CD4-positive, alpha-beta T cell treated with Interleukin-12 subunit alpha and Interleukin-12 subunit beta, for 1 hour (primary cell): ENCODE data around the gene SLC6A7.

ENCODE experiments used
- DNase-seq: peaks from one replicate; pipeline ENCODE4 v3.0.0-alpha.2; 2020

SLC6A7 gene

DNA sequence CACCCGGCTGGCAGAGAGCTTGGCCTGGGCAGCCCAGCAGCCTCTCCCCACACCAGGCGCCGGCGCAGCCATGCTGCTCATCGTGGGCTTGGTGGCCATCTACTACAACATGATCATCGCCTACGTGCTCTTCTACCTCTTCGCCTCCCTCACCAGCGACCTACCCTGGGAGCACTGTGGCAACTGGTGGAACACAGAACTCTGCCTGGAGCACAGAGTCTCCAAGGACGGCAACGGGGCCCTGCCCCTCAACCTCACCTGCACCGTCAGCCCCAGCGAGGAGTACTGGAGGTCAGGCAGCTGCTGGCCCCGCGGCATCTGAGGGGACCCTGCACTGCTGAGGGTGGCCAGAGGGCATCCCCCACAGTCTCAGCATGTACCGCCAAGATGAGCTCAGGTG, 7.1 kb downstream of the SLC6A7 start:
- no peak for DNase-seq

DNA sequence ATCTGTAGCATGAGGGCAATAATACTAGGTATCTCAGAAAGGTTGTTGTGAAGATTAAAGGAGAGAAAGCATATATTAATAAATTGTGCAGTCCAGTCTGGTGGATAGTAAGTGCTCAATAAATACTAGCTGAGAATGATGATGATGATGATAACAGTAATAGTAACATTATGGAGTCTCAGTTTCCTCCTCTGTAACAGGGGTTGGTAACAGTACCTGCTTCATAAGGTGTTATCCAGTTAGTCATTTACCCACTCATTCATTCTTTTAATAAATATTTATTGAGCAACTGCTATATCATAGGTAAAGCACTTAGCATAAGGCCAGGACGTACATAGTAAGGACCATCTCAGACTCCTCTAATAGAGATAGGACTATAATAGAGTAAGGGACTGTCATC, 7.6 kb downstream of the SLC6A7 start:
- no peak for DNase-seq

DNA sequence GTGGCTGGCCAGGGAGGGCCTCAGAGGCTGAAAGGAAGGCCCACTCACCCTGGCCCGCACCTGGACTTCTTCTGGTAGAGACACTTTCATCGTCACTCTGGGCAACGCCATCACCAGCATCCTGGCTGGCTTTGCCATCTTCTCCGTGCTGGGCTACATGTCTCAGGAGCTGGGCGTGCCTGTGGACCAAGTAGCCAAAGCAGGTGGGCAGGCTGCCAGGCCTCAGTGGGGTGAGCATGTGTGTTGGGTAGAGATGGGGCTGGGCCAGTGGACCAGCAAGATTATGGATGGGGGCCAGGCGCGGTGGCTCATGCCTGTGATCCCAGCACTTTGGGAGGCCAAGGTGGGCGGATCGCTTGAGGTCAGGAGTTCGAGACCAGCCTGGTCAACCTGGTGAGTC, 12.6 kb downstream of the SLC6A7 start:
- DNase-seq = no peak

- DNase-seq = no peak
These were observed 14.1 kb downstream of the SLC6A7 start for GRCh38 chr5:150203832-150204589.

DNA sequence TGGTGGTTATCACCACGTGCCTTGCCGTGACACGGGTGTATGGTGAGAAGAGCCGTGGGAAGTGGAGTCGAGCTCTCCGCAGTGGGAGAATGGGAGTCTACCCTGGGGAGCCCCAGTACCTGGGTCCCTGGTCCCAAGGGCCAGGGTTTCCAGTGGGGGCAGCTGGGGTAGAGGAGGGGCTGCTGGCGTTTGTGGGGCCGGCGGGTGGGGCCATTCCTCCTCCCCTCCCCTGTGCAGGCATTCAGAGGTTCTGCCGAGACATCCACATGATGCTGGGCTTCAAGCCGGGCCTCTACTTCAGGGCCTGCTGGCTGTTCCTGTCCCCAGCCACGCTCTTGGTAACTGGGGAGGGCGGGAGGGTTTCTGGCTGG, 14.7 kb downstream of the SLC6A7 start:
- DNase-seq = no peak

GRCh38 chr5:150206098-150206778, 16.4 kb downstream of the SLC6A7 start:
- DNase-seq = no peak

GRCh38 chr5:150206779-150207115, 16.9 kb downstream of the SLC6A7 start:
- no peak for DNase-seq

DNA sequence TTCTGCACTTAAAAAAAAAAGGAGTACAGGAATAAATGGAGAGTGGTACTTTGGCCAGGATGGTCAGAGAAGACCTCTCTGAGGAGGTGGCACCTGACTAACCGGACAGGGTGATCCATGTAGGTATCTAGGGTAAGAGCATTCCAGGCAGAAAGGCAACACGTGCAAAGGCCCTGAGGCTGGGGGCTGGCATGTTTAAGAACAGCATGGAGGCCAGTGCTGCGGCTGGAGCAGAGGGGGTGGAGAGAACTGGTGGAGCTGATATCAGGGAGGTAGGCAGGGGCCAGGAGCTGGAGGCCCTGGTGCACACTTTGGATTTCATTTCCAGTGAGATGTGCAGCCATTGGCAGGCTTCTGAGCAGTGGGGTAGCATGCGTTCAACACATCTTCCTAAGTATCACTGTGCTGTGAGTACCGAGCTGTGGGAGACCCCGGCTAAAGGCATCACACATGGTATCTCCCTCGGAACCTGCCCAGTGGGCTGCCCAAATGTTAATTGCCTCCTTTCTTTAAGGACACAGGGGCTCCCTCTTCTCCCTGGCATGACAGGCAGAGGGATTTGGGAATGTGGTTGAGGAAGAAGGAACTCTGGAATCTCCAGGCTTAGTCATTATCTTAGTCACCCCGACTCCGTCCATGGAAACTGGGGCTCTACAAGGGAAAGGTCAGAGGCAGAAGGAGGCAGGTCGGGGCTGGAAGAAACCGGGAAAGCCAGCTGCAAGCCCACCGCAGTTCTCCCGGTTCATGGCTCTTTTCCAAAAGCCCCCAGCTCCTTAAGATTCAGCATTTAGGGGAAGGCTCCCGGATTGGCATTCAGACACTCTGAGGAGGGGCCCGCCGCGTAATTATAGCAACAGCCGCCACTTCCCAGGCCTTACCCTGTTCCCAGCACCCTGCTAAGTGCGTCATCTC, 18.6 kb downstream of the SLC6A7 start:
- DNase-seq = no peak

GRCh38 chr5:150209099-150209635, 19.3 kb downstream of the SLC6A7 start:
- peak; percentile 24 for DNase-seq

DNA sequence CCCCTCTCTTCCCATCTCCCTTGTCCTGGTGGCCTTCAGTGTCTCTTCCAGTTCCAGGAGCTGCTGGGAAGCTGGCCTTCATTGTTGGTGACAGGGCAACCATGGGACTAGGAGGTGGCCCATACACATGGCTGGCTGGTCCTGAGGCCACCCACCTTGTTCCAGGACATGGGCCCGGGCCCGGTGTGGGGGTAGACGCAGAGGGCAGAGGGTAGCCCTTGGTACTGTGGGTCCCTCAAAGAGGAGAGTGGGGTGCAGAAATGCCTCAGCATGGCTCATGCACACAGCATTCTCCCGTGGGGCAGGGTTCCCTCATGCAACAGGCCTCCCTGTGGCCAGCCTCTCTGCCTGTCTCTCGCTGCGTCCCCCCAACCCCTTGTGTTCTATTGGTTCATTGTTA, 20.8 kb downstream of the SLC6A7 start:
- no peak for DNase-seq

DNA sequence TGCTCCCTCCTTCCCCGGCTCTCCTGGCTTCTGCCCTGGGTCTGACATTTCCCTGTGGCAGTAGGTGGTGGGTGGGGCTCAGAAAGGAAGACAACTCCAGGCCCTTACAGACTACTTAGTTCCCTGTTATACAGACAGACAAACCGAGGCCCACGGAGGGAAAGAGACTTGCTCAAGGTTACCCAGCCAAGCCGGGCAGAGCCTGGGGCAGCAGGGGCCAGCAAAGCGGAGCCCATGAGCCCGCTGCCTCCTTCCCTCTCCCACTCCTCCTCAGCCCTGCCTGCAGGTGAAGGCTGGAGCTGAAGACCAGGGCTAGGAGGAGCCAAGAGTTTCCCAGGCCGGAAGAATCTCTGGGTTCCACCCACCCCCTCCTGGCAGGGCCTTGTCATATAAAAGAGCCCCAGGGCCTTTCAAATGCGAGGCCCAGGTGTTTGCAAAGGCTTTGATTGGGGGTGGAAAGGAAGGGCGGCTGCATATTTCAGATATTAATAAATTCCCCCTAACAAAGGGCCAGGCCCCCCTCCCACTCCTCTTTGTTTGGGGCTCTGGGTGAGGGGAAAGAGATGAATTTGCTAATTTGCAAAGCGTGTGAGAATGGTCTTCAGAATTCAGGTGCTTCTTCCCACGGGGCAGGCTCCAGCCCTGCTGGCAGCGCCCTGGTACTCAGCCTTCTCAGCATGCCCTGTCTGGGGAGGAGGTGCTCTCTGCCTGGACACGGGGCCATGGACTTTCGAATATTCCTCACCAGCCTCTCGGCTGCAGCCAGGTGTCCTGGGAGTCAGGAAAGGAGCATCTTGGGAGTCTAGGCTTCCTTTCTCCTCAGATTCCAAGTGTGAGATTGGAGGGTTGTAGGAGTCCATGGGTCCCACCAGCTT, 21.5 kb downstream of the SLC6A7 start:
- DNase-seq = no peak

- DNase-seq = no peak
These were observed 23.7 kb downstream of the SLC6A7 start for GRCh38 chr5:150213530-150213929.

- no peak for DNase-seq
These were observed 24.4 kb downstream of the SLC6A7 start for GRCh38 chr5:150214289-150214688.

DNA sequence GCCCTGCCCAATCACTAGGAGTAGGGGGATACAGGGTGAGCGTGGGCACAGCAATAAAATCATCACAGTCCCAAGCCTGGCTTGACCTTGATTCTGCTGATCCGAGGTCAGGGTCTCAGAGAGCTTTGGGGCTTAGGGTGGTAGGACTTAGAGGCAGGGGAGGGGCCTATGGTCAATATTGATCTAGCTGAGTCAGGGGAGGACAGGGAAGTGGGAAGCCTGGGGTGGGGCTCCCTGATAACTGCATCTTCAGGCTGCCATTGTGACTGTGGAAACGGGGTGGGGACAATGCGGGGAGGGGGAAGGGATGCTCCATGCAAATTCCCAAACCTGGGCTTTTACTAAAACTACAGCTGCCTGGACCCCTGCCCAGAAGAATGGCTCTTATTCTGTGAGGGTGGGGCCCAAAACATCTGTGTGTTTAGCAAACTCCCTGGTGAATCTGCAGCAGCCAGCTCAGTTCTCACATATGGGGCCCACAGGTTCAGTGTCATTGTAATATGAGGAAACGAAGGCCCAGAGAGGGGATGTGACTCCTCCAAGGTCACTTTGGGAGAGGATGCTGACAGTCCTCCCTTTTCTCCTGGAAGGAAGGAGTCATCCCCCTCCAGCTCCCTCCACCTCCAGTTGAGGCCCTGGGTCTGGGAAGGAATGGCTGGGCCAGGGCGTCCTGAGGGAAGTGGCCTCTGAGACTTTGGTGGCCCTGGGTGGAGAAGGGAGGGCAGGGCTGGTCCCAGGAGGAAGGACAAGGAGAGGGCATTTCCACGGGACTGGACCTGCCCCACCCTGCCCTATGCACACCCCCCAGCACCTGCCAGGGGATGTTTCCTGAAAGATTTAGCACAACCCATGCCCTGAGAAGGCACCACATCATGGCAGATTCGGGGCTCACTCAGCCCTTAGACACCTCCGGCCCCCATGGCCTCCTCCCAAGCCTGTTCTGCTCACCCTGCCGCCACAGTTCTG, 26.4 kb downstream of the SLC6A7 start:
- DNase-seq = no peak

- no peak for DNase-seq
These were observed 27.2 kb downstream of the SLC6A7 start for GRCh38 chr5:150217038-150217437.

- DNase-seq = peak; percentile 79
These were observed 28.2 kb downstream of the SLC6A7 start for GRCh38 chr5:150217873-150218692.

DNA sequence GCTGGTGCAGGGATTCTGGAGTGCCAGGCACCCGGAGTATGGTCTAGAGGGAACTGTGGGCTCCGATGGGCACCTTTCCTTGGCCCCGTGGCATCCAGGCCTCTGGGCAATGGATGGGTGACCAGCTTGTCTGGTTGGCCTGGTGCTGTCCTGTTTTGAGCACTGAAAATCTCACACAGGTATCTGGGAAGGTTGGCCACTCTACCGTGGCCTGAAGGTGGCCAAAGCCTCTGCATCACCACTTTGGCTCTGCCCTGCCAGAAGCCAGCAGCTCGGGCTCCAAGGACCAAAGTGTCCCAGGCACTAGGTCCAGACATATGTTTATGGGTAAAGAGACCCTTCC, 28.8 kb downstream of the SLC6A7 start:
- no peak for DNase-seq

GRCh38 chr5:150219142-150219541, 29.3 kb downstream of the SLC6A7 start:
- DNase-seq = no peak

DNA sequence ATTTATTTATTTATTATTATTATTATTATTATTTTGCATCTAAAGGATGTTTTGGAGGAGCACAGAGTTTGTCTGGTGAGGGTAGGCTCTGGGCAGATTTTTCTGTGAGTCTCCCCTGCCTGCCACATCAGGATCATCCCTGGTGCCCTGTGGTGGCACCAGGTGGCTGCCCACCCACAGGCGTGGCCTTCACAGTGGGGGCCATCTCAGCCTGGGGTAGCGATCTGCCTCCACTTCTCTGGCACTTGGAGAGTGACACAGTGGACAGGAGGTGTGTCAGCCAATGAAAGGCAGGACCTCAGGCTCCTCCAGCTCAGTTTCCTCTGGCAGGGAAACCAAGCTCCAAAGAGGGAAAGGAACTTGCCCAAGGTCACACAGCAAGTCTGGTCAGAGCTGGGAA, 30.0 kb downstream of the SLC6A7 start:
- DNase-seq = no peak

DNA sequence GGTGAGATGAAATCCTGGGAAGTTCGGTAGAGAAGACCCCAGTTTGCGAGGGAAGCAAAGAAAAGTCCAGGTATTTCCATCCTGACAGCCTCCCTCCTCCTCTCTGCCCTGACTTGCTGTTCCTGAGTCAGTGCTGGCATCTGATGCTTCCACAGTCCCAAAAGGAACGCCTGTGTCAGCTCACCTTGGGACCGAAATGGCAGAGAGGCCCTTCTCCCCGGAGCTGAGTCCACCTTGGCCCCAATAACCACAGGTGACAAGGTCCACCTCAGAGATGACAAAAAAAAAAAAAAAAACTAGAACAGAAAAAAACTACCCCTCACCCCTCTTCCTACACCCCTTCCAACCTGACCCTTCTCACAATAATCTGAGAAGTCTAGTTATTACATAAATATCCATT, 31.6 kb downstream of the SLC6A7 start:
- DNase-seq = no peak
